TTC549 (cell line): ENCODE data around the gene SMIM23.

Experiments
- FAIRE-seq: peaks from 2 replicates; lab custom pipeline; 2012; peaks lifted over from hg19 to GRCh38; lab: Jason Lieb, UNC

SMIM23 gene

DNA sequence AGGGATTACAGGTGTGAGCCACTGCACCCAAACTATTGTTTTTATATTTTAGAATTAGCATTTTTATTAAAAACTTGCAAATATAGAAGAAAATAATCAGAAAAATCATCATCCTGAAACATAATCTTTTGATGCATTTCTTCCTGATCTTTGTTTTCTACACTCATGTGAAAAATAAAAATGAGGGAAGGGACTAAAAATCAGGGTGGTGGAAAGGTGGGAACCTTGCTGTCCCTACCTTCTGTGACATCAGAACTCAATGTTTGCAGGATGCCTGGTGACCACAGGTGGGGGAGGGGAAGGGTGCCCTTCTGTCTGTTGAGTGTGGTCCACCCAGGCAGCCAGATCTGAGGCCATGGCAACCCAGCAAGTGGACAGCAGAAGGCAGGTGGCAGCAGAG is at the start of gene SMIM23:
TSS of gene SMIM23 (plus strand) at position 301 of the 400 bp plus-strand sequence. CDS start at position 356, 55 bp downstream.
- no peak for FAIRE-seq

DNA sequence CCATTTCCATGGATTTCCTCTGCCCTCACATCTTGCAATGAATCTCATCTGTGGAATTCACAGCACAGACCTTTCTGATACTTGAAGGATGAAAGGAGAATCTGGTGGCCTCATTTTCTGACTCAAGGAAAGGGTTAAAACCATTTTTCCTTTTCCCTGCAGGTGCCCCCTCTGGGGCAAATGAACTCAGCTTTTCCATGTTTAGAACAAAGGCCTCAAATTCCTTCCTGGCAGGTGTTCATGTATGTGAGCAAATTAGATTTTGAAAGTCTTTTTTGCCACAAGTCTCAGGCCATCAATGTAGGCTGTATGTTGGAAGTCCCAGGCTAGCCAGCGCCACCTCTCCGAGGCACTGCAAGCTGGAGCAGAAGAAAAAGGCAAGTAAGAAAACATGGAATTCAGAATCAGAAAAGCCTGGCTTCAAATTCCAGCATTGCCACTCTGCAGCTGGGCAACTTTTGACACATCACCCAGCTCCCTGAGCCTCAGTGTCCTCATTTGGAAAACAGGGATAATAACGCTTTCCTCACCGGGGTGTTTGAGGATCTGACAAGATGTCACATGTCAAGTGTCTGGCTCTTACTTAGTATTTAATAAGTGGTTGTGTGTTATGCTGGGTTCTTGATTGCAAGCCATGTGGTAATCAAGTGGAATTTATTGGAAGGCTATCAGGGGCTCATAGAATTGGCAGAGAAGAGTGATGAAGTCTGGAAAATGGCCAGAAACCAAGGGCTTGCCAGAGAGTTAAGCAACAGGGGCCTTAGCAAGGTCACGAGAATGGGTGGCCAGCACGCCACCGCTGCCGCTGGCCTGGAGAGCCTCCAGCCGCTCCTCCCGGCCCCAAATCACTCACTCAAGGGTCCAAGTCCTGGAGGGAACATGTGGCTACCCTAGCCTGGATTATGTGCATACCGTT is 48.4 kb upstream of the SMIM23 start:
- FAIRE-seq: no peak

DNA sequence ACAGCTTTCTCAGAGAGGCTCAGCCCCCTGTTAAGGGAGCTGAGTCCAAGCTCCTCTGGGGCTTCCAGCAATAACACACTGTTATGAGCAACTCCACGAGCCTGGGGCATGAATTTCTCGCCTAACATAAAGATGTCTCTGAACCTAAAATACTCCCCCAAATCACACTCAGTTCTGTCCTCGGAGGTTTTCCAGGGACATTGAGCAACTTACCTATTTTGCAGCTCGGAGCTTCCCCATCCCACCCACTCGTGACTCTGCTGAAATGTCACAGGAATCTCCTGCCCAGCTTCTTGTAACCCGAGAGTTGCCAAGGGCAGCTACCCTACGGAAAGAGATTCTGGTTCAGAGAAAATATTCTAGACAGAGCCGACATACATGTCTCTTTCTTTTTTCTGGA is 47.1 kb upstream of the SMIM23 start:
- FAIRE-seq: no peak

- FAIRE-seq: no peak
Observed at GRCh38 chr5:171739271-171739670, 46.3 kb upstream of the SMIM23 start.

DNA sequence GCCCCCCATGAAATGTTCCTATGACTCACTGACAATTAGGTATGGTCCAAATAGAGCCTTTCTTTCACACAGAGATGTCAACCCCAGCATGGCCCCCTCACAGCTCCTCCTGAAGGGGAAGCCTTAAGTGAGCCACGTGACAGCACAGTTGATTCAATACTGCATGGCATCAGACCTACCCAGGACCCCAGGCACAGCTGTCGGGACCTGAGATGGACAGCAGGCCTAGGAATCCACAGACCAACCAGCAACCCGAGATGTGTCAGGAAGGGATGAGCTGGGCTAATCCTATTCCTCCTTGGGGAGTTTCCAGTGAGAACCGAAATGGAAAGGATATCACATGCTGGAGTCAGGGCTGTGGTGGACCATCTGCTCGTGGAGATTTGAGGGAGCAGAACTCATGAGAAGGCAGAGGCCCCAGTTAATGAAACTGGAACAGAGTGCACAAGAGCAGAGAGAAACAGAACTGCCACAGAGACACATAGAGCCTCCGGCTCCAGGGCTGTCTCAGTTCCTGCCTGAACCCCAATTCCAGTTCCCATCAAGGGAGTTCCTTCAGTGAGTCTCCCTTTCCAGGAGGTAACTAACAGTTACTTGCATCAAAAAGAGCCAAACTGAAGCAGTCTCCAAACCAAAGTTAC is 42.1 kb upstream of the SMIM23 start:
- no peak for FAIRE-seq

DNA sequence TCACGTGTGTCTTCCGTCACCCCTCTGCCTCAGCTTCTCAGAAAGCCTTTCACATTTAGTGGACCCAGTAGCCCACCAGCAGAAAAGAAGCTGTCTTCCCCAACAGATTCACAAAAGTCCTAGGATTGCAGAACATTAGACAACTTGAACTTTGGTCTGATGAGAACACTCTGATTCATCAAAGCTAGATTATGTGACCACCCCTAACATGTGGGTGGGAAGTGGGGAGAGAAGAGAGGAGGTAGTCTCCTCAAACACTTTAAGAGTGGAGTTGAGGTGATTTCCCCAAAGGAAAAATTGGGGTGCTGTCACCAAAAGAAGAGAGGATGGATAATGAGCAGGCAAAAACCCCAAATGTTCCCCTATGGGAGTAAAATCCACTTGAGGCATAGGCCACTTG is 41.4 kb upstream of the SMIM23 start:
- FAIRE-seq: no peak

- no peak for FAIRE-seq
Observed at GRCh38 chr5:171744882-171745281, 40.7 kb upstream of the SMIM23 start.

- FAIRE-seq: no peak
Observed at GRCh38 chr5:171745602-171746001, 40.0 kb upstream of the SMIM23 start.

DNA sequence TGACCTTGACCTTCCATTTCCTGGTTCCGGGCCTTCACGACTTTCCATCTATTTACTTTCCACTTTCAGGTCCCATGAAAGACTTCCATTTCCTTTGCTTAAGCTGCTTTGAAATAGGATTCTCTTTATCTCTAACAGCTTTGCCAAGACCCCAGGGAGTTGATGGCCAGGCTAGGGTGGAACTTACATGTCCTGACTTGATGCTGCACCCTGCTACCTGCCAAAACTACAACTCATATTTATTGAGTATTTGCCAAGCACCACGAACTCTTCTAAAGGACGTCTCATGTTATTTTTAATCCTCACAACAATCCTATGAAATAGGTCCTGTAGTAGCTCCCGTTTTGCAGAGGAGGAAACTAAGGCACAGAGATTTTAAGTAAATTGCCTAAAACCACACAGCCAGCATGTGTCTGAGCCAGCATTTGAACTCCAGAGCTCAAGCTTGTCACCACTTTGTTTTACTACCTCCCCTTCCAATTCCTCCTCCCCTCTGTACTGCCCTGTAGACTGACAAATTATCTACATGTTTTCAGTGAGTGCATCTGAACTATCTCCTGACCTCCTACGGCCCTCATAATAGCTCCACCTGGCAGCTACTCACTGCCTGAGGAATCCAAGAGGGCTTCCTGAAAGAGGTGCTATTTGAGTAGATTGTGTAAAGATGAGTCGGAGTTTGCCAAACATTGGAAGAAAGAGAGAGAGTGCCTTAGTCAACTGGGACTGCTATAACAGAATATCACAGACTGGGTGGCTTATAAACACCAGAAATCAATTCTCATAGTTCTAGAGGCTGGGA is 38.4 kb upstream of the SMIM23 start:
- FAIRE-seq: no peak

DNA sequence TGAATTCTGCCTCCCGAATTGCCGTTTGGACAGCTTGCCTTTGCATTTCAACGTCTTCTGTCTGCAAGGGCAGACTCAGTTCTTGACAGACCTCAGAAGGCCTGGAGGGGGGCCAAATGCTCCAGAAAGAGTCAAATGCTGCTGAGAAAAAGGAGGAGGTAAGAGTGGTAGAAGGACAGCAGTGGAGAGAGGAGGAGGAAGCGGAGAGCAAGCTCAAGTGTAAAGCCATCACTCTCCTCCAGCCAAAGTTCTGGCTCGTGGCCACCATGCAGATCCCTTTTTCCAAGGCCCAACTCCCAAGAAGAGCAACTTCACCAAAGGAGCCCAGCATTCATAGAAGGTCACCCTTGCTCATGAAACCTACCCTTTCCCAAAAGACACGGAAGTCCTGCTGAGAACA is 36.9 kb upstream of the SMIM23 start:
- FAIRE-seq: no peak

DNA sequence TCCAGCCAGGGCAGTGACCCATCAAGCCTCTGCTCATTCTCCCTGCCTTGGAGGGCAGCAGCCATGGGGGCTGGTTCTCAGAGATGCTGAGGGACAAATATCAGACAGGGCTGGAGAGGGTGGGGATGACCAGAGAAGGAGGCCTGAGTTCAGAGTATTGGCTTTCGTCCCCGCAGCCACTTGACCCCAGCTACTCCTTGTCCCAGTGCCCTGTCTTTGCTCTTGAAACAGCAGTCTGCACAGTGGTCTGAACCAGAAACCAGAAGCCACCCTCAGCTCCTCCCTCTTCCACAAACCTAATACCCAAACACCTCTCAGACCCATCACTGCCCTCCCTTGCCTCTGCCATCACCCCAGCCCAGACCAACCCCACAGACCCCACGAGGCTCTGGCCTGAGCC is 36.3 kb upstream of the SMIM23 start:
- FAIRE-seq: no peak

GRCh38 chr5:171750311-171750788 is 35.3 kb upstream of the SMIM23 start:
- no peak for FAIRE-seq

DNA sequence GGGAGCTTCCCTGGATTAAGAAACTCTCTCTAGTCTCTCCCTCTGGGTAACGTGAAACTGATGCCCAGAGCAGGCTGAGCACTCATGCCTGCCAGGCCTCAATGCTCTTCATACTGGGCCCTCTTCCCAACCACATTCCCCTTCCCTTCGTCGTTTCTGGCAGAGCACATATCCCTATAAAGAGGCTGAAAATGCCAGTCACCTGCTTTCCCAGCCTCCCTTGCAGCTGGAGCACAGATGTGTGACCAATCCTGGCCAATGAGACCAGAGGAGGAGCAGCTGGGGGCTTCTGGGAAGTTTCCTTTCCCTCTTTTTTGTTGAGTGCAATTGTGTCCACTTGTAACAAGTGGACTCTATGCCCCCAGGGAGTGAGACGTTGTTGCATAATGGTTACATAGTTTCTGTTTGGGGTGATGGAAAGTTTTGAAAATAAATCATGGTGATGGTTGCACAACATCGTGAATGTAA is 30.2 kb upstream of the SMIM23 start:
- FAIRE-seq: no peak

GRCh38 chr5:171757853-171758535 is 27.6 kb upstream of the SMIM23 start:
- FAIRE-seq: no peak

DNA sequence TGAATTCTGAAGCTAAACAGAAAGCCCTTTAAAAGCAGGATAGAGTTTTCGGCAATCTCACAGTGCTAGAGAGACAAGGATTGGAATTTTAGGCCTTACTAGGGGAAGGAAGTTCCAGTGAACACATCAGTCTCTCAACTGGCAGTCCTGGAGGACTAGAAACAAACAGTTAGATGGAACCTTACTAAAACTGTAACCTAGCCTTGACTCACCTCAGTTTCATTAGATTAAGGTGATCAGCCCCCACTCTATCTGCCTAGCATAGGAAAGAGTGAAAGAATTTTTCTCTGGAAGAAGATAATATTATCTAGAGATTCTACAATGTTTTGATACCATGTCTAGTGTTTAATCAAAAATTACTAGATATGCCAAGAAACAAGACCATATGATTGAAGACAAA is 25.8 kb upstream of the SMIM23 start:
- FAIRE-seq: no peak

DNA sequence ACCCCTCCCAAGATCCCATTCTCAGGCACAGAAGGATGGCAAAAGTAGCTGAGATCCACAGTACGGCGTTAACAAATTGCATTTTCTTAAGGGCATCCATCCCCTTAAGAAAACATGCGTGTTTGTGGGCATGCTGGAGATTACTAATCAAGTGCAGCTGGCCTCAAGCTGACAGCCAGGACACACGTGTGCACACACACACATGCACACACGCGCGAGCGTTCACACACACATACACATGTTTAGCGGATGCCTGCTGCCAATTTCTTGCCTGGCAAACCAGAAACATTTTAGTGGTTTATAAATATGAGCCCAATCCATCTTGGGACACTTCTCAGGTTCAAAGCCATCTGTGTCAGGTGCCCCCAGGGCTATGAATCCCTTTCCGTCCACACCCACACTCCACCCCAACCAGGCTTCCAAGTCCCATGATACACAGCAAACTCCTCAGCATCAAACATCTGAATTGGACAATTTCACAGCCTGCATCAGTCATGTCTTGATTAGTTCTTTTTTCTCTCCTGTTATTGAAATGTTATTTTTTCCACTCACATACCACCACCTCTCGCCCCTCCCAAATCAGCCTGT is 23.5 kb upstream of the SMIM23 start:
- FAIRE-seq: no peak

- FAIRE-seq: no peak
Observed at GRCh38 chr5:171762903-171763302, 22.7 kb upstream of the SMIM23 start.

GRCh38 chr5:171764265-171764664 is 21.4 kb upstream of the SMIM23 start:
- no peak for FAIRE-seq

- FAIRE-seq: no peak
Observed at GRCh38 chr5:171766875-171767274, 18.7 kb upstream of the SMIM23 start.

- FAIRE-seq: no peak
Observed at GRCh38 chr5:171770153-171770552, 15.5 kb upstream of the SMIM23 start.

DNA sequence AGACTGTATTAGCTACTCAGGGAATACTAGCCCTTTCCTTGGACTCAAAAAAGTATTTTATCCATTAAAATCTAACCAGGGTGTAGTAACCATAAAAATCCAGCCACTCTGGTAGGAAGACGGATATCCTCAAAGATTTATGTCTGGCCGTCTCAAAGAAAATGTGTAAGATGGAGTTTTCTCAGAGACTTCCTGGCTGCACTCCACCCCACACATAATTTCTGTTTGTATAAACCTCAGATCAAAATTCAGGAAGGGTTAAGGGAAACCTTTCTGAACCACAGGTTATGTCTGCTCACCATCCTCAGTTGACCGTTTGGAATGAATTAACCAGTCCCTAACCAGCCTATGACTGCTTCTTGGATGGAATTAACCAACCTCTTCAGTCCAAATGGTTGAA is 13.8 kb upstream of the SMIM23 start:
- FAIRE-seq: no peak

- no peak for FAIRE-seq
Observed at GRCh38 chr5:171773106-171773505, 12.5 kb upstream of the SMIM23 start.
